ENCODE measurements around the gene TNNI3K.
A peak's percentile ranks its signal among the peaks of the same experiment; 100 is the strongest.

The TNNI3K gene

GRCh38 chr1:74502858-74503257 lies 267.7 kb downstream of the TNNI3K start:
- H3K27me3 ChIP-seq (ENCODE audit: control insufficient read depth, low read length): no peaks in the 10 kb centered on the region
- H3F3A ChIP-seq (ENCODE audit: control insufficient read depth, insufficient read depth): no peaks in the 10 kb centered on the region
- H4K20me1 ChIP-seq (ENCODE audit: control insufficient read depth, insufficient read depth, low read depth, low read length): no peaks in the 10 kb centered on the region
- no peak overlapping the region for H3K4me2 ChIP-seq (ENCODE audit: low read length)
- no peaks in the 10 kb centered on the region for H3K36me3 ChIP-seq (ENCODE audit: control insufficient read depth, low read length)
- H3K9me2 ChIP-seq (replicated peaks; ENCODE audit: control insufficient read depth, low read length): no peaks in the 10 kb centered on the region
- H3K4me3 ChIP-seq (ENCODE audit: low read length): no peak overlapping the region
- no peaks in the 10 kb centered on the region for H3K4me1 ChIP-seq (ENCODE audit: control insufficient read depth, low read length)
- no peaks in the 10 kb centered on the region for H3K9me3 ChIP-seq (ENCODE audit: control insufficient read depth, insufficient read depth, low read length)
- H3K79me2 ChIP-seq (ENCODE audit: control insufficient read depth, low read length): no peaks in the 10 kb centered on the region
- H3K27ac ChIP-seq (ENCODE audit: low read depth, low read length): no peak overlapping the region
- TF ChIP-seq EZH2phosphoT487 (IDR thresholded peaks at IDR 0.05; ENCODE audit: borderline replicate concordance, low read length): no peak
- no peak for TF ChIP-seq CTCF (IDR thresholded peaks at IDR 0.05; ENCODE audit: low read depth, low read length, poor library complexity, severe bottlenecking)

GRCh38 chr1:74504125-74504932 lies 269.1 kb downstream of the TNNI3K start:
- no peaks in the 10 kb centered on the region for H3K9me3 ChIP-seq (ENCODE audit: control insufficient read depth, insufficient read depth, low read length)
- H4K20me1 ChIP-seq (ENCODE audit: control insufficient read depth, insufficient read depth, low read depth, low read length): no peaks in the 10 kb centered on the region
- no peaks in the 10 kb centered on the region for H3F3A ChIP-seq (ENCODE audit: control insufficient read depth, insufficient read depth)
- no peaks in the 10 kb centered on the region for H3K79me2 ChIP-seq (ENCODE audit: control insufficient read depth, low read length)
- H3K4me1 ChIP-seq (ENCODE audit: control insufficient read depth, low read length): no peaks in the 10 kb centered on the region
- no peak overlapping the region for H3K27ac ChIP-seq (ENCODE audit: low read depth, low read length)
- H3K4me2 ChIP-seq (ENCODE audit: low read length): no peak overlapping the region
- TF ChIP-seq CTCF (IDR thresholded peaks at IDR 0.05; ENCODE audit: low read depth, low read length, poor library complexity, severe bottlenecking) (peak; percentile 85), EZH2phosphoT487 (IDR thresholded peaks at IDR 0.05; ENCODE audit: borderline replicate concordance, low read length) (no peak)
- H3K4me3 ChIP-seq (ENCODE audit: low read length): no peak overlapping the region
- no peaks in the 10 kb centered on the region for H3K36me3 ChIP-seq (ENCODE audit: control insufficient read depth, low read length)
- no peaks in the 10 kb centered on the region for H3K27me3 ChIP-seq (ENCODE audit: control insufficient read depth, low read length)
- H3K9me2 ChIP-seq (replicated peaks; ENCODE audit: control insufficient read depth, low read length): no peaks in the 10 kb centered on the region

GRCh38 chr1:74504933-74505512 lies 269.8 kb downstream of the TNNI3K start:
- no peaks in the 10 kb centered on the region for H4K20me1 ChIP-seq (ENCODE audit: control insufficient read depth, insufficient read depth, low read depth, low read length)
- H3K4me2 ChIP-seq (ENCODE audit: low read length): no peak overlapping the region
- H3K4me3 ChIP-seq (ENCODE audit: low read length): no peak overlapping the region
- no peaks in the 10 kb centered on the region for H3F3A ChIP-seq (ENCODE audit: control insufficient read depth, insufficient read depth)
- H3K36me3 ChIP-seq (ENCODE audit: control insufficient read depth, low read length): no peaks in the 10 kb centered on the region
- TF ChIP-seq CTCF (IDR thresholded peaks at IDR 0.05; ENCODE audit: low read depth, low read length, poor library complexity, severe bottlenecking): no peak
- TF ChIP-seq EZH2phosphoT487 (IDR thresholded peaks at IDR 0.05; ENCODE audit: borderline replicate concordance, low read length): no peak
- no peaks in the 10 kb centered on the region for H3K27me3 ChIP-seq (ENCODE audit: control insufficient read depth, low read length)
- no peaks in the 10 kb centered on the region for H3K9me2 ChIP-seq (replicated peaks; ENCODE audit: control insufficient read depth, low read length)
- H3K79me2 ChIP-seq (ENCODE audit: control insufficient read depth, low read length): no peaks in the 10 kb centered on the region
- no peak overlapping the region for H3K27ac ChIP-seq (ENCODE audit: low read depth, low read length)
- H3K9me3 ChIP-seq (ENCODE audit: control insufficient read depth, insufficient read depth, low read length): no peaks in the 10 kb centered on the region
- no peaks in the 10 kb centered on the region for H3K4me1 ChIP-seq (ENCODE audit: control insufficient read depth, low read length)

Data from DOHH2 (cell line).